Thyroid gland (tissue), 4 donors: ENCODE data around the gene CD180.

Source experiments
- CTCF ChIP-seq, 6 experiments: fragments of 200-600 bp in 3 of 6; fragments of 450-650 bp in 3 of 6; sonication (generic) in 3 of 6; IDR thresholded peaks; one replicate each; pipeline ENCODE4 v1.5.1; 2016 to 2019; ENCODE audit warnings: antibody characterized with exemption in 6 of 6, mild to moderate bottlenecking in 2 of 6, inconsistent platforms in 1 of 6, moderate library complexity in 1 of 6
- POLR2A ChIP-seq, 2 donors: fragments of 450-650 bp; IDR thresholded peaks; one replicate each; pipeline ENCODE4 v1.6.1; 2017; ENCODE audit warnings: antibody characterized with exemption in 2 of 2, mild to moderate bottlenecking in 2 of 2, moderate library complexity in 1 of 2

- TF ChIP-seq CTCF (IDR thresholded peaks at IDR 0.05) (no peak), POLR2A (IDR thresholded peaks at IDR 0.05) (no peak)
Observed at GRCh38 chr5:67211926-67212325, 15.3 kb upstream of the CD180 start.
